DMS153 (cell line): ENCODE measurements around the gene UST.

ENCODE experiments used
- DNase-seq: peaks from one replicate; lab custom pipeline; 2025; lab: John Stamatoyannopoulos, UW

UST gene, protein sequence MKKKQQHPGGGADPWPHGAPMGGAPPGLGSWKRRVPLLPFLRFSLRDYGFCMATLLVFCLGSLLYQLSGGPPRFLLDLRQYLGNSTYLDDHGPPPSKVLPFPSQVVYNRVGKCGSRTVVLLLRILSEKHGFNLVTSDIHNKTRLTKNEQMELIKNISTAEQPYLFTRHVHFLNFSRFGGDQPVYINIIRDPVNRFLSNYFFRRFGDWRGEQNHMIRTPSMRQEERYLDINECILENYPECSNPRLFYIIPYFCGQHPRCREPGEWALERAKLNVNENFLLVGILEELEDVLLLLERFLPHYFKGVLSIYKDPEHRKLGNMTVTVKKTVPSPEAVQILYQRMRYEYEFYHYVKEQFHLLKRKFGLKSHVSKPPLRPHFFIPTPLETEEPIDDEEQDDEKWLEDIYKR

DNA sequence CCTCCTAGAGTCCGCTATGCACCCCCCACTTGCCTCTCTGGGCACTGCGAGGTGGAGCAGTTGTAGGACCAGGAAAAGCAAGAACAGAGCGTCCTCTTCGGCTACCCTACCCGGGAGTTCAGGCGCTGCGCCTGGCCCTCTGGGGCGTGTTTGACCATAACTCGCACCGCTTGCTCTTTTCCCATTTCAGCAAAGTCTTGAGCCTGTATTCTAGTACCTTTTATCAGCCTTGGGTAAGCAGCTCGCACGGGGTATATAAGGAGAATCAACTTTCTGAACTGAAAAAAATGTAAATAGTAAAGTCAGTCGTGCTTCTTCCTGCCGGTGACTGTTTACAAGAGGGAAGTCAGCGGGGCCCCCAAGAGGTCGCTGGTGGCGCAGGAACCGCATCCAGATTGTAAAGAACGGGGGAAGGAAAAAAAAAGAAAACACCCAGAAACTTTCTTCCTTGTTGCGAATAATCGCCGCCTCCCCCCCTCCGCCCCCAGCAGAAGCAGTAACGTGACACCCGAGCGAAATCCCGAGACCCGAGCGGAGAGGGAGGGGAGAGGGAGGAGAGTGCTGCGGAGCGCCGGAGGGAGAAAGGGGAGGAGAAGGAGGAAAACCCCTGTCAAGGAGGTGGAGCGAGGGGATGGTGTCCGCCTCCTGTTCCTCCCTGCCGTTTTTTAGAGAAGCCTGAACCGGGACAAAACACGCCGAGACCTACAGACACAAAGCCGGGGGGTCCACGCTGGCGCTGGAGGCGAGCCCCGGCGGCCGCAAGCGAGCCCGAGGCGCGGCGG, at the start of gene UST:
Gene UST, plus strand, starts transcription at position 668 of the 782 bp plus-strand sequence. CDS start 401 bp downstream, outside the sequence.
- no peak for DNase-seq

DNA sequence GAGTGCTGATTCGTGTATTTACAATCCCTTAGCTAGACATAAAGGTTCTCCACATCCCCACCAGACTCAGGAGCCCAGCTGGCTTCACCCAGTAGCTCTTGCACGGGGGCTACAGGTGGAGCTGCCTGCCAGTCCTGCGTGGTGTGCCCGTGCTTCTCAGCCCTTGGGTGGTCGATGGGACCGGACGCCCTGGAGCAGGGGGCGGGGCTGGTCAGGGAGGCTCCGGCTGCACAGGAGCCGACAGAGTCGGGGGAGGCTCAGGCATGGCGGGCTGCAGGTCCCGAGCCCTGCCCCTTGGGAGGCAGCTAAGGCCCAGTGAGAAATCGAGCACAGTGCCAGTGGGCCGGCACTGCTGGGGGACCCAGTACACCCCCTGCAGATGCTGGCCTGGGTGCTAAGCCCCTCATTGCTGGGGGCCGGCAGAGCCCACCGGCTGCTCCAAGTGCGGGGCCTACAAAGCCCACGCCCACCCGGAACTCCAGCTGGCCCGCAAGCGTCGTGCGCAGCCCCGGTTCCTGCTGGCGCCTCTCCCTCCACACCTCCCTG, 48.9 kb upstream of the UST start:
- no peak for DNase-seq

DNA sequence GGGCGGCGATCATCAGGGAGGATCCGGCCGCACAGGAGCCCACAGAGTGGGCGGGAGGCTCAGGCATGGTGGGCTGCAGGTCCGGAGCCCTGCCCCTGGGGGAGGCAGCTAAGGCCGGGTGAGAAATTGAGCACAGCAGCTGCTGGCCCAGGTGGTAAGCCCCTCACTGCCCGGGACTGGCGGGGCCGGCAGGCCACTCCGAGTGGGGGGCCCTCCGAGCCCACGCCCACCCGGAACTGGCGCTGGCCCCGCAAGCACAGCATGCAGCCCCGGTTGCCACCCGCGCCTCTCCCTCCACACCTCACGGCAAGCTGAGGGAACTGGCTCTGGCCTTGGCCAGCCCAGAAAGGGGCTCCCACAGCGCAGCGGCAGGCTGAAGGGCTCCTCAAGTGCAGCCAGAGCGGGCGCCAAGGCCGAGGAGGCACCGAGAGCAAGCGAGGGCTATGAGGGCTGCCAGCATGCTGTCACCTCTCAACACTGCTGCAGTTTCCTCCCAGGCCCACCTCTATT, 48.1 kb upstream of the UST start:
- DNase-seq, result no peak

DNA sequence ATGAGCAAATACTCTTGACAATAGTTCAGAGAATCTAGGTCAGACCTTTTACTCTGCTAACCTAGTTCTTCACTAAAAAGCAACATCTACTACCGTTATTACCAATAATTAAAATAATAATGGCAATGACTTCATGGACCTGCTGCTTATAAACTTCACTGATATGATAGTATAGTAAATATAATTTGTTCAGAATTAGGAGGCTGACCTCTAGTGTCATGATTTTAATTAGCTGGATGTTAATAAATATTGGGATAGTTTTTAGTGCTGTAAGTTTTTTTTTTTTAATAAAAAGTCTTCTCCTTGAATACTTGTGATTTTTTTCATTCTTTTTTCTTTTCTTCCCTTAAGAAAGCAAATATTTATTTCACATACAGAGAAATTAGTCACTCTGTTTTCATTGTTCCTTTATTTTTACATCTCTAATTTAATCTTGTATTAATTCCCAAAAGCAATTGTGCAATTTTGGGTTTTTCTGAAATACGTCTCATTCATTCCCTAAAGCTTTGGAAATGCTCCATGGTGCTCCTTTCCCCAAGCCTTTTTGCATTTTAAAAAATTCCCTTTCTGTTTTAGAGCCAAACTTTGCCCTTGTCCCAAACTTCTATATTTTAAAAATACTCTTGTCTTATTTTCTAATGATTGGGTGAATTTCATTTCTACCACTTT, 46.6 kb upstream of the UST start:
- DNase-seq, result no peak

DNA sequence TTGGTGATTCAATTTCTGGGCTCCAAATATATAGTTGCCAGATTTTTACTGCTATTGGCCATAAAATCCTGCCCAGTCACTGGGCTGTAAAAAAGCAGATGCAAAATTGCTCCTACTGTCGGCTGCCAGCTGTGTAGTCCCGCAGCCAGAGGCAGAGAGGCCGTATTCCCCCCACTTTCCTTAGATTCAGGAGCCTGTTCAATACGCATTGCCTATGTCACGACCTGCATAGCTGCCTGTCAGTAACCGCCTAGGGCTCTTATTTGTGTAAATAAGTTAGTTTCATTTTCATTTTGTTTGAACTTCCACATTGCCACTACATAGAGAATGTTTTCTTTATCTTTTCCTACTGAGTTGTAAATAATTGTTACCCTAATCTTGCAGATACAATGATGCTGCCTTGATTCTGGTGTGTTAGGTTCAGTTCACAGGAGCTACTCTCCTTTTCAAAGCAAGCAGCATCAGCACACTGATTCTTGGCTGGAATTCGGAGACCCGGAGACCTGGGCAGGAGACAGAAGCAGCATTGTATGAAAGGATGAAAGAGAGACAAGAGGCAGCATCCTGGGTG, 46.0 kb upstream of the UST start:
- DNase-seq, result no peak

DNA sequence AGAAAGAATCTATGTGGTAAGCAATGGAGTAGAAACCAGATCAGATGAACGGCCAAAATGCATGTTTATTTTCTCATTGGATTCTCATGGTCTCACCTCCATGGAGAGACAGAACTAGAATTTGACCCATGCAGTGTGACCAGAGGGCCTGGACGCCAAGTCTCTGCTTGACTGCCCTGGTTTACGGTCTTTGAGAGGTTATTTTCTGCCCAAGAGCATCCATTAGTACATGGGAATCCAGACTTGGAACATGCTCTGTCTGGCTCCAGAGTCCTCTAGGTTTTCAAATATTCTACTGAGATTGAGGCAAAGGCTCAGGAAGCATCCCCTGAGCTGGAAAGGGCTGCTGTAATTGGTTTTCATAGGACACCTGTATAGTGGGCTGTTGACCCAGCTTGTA, 45.5 kb upstream of the UST start:
- DNase-seq, result no peak

DNA sequence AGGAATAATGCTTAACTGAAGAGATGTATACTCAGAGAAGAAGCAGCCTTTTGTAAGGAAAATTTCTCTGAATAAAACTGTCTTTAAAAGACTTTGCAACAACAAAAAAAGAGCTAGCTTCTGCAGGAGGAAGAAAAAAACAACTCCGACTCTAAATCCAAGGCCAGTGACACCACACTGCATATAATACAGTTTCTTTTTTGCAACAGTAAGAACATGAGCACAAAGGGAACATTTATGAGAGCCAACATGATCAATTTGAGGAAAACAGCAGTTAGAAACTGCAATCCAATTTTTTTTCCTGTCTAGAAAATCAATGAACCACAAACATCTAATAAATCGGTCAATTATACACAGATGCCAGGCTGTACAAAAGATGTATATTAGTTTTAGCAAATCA, 42.9 kb upstream of the UST start:
- no peak for DNase-seq

DNA sequence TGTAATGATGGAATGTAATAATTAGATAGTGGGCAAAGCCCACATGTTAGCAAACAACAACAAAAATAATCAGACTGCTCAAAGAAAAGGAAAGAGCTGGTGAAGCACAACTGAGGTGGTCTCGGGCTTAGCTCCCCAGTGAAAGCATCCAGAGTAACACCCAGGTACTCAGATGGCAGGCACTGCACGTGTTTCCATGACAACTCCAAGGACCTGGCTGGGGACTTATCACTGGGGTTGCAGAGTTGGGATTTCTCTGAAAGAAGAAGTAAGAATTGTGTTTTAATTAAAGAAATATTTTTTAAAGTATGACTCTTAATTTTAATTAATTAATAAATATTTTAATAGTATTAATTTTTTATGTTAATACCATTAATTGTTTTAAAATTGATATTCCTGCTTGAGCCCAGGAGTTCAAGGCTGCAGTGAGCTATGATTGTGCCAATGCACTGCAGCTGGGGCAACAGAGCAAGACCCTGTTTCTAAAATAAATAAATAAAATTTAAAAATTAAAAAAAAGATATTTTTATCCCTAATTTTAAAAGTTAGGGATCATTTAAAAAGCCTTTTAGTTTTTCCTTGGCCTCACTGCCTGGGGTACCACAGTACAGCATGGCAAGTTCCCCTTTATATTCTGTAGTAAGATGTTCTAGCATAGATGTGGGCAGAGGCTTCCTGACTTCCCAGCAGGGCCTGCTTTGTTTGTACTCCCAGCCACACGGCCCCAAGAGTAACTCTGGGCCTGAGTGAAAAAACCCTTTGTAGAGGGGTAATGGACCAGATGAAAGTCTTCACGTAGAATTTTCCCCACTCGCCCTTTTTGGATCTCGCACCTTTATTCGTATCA, 42.2 kb upstream of the UST start:
- DNase-seq, result no peak

DNA sequence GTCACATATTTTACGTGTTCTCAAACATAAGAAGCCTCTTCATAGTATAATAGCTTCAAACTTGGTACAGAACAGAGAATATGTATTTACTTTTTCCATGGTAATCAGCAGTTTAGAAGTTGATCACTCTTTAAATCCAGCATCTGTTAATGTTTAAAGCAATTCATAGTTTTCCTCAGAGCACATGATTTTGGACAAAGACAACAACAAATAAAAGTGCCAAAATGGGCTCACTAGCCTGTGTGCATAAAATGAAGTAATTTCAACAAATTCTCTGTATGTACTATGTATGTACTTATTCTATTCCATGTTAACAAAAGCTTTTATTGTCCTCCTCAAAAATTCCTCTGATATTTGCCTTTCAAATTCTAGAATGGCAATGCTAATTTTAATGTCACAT, 38.1 kb upstream of the UST start:
- no peak for DNase-seq

DNA sequence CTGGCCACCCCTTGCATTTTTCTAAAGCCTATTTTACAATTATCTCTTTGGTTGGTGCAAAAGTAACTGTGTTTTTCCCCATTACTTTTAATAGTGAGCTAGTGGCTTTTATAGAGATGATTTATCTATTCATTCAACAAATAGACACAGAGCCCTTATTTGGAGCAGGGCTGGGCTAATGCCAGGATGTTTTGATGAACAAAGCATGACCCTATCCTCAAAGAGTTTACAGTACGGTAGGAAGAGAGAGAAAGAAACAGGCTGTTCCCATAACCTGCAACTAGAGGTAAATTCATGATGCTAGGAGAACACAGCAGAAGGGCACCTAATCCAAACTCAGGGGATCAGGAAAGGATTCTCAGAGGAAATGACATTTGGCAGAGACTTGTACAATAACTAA, 37.3 kb upstream of the UST start:
- no peak for DNase-seq

DNA sequence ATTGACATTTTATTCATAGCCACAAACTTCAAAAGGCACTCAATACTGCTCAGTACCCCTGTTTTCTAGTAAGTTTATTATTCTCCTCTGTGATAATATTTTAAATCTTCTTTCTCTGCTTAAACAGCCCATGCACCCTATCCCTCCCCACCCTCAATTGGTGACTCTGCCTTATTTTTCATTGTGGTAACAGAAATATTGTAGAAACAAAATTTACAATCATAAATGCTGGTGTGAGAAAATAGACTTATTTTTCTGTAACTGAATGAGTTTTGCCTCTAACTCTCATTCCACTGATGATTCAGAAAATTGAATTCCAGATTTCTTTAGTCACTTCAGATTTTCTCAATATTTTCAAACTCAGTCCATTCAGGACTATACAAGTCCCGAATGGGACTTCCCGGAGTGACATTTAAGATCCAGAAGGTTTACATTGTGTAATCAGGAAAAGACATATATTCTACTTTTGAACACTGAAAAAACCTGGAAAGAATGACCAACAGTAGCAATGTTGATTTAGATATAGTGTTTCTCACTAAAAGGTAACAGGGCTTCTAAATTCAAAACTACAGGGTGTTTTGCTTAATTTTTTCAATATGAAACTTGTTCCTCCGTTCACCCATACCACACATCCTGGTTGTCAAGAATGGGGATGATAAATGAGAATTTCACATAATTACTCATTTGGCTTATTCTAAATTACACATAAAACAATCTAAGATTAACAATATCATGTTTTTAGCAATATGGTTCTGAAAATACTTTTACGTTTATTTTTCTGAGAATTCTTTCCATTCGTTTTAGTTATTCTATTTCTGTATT, 34.8 kb upstream of the UST start:
- no peak for DNase-seq

DNA sequence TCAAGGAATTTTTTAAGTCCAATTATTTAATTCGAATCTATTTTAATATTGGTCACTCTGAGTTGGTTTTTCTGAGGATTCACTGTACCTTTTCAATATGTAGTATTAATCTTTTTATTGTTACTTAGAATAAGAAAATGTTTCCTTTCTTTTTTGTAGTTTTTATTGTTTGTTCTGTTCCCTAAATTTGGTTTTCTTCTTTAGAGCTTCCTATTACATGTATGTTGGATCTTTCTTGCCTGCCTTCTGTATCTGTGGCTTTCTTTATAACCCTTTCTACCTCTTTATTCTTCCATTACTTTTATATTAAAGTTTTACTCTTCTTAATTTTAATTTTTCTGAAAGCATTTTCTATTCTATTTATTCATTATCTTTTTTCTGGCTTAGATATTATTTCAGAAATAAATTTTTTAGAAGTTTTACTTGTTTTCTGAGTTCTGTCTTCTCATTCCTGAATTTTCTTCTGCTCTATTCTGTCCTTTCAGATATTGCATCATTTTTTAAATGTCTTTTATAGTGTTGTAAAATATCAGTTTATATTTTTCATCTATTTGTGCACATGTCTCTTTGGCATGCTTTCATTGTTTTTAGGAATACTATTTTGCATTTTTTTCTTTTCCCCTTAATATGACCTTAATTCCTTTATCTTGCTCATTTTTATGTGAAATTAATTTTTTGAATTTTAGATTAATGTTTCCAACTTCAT, 33.6 kb upstream of the UST start:
- no peak for DNase-seq

DNA sequence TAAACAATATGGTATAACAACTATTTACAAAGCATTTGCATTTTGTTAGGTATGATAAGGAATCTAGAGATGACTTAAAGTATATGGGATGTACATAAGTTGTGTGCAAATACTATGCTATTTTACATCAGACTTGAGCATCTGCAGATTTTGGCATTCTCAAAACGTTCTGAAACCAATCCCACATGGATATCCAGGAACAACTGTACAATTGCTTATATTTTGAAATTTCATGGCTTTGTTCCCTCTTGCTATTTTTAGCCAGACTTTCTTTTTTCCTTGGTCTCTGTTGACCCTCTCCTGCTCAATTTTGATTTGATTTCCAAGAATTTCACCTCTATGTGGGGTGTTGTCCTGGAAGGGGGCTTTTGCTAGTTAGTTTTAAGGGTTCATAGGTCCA, 32.9 kb upstream of the UST start:
- DNase-seq, result no peak

DNA sequence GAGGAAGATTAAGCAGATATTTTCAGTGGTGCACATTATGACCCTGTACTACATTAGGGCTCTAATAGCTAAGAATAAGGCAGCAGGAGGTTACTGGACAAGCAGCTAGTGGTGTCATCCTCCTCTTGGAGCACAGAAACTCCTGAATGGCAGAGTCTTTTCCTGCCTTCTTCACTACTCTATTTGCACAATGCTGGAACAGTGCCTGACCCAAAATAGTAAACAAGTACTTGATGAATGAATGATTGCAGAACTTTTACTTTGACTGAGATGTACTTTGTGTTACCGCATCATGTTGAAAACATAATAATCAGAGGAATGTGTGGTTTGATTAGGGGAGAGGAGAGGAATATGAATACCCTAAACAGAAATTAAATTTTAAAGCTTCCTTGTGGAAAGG, 30.0 kb upstream of the UST start:
- no peak for DNase-seq

DNA sequence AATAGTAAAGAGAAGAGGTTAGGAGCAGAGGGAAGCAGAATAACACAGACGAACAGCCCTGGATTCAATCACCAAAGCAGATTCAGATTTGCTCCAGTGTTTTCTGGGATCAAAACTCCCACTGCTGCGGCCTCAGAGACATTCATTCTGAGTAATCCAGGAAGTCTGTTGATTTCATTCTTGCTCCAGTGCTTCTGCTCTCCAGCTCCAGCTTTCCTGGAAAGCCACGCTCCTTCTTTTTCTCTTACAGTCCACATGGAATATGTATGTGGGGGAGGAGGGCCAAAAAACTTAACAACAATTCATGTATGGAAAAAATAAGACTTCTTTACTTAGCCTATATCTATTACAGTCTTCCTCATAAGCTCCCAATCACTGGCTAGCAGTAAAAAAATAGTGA, 26.4 kb upstream of the UST start:
- DNase-seq, result no peak

DNA sequence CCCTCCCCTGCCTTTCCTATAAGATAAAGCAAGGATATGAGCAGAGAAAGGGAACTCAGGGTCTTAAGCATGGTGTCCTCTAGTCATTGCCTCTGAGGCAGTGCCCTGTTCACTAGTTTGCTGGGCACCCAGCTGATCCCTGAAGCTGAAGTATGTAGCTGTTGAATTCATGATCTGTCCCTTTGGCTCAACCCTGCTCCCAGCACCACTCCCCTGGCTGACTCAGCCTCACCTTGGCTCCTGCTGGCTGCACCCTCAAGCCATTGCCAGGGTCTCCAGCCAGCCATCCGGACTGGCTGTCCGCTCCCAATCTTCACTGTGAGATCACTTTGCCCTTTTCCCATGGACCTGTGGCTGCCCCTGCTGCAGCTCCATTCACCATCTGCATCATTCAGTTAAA, 25.9 kb upstream of the UST start:
- no peak for DNase-seq

DNA sequence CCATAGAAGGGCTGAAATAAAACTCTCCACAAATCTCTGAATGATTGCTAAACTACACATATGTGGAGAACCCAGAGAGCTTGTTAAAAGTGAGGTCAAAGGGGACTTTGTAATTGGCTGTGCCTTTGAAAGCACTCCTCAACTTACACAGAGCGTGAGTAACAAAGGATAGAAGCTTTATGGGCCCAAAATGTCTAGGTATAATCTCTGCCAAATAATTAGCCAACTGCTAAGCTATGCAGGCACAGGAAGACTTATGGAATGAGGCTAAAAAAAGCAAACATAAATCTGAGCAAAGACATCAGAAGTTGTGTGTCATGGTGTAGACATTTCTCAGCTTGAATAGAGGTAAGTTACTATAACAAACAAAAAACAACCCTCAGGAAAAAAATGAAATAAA, 23.3 kb upstream of the UST start:
- DNase-seq, result no peak

DNA sequence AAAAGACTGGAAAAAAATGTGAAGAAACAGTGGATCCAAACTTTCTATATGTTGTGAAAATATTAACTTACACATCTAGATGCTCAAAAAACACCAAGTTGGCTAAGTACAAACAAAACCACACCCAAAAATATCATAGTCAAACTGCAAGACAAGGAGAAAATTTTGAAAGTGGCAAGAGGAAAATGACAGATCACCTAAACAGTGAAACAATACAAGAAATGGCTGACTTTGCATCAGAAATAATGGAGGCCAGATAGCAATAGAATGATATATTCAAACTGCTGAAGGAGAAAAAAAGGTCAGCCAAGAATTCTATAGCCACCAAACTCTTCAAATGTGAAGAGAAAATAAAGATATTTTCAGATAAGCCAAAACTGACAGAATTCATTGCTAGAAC, 22.4 kb upstream of the UST start:
- DNase-seq, result no peak

DNA sequence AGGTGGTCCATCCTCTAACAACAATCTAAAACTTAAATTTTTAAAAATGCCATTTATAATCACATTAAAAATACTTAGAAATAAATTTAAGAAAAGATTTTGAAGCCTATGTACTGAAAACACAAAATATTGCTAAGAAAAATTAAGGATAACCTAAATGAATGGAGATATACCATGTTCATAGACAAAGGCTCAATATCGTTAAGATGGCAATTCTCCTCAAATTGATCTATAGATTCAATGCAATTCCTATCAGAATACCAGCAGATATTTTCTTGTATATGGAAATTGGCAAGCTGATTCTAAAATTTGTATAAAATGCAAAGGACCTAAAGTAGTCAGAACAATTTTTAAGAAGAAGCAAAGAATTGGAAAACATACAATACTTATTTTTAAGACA, 19.7 kb upstream of the UST start:
- DNase-seq, result no peak

DNA sequence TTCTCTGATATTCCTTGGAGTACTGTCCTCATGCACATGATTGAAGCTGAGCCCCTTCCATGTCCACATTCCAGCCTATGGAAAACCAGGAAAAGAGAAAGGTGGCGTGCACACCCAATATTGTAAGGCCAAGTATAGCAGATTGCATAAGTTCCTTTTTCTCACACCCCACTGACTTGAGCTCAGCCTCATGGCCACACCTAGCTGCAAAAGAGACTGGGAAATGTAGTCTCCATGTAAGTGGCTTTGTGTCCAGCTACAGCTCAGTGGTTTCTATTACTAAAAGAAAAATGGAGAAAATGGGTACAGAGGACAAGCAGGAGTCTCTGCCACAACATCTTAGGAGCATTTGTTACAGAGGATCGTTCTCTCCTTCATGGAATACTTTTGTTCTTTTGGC, 10.8 kb upstream of the UST start:
- DNase-seq, result no peak
